ENCODE results near the gene NT5C1A. TPM values are rescaled to one million over a fixed set of nuclear protein-coding genes. Genes with fewer than 3 reads are reported as not detected.

The NT5C1A gene
- total RNA-seq, 1 experiment from 2014 or later = not detected

GRCh38 chr1:39684313-39684664 lies 12.4 kb upstream of the NT5C1A start:
- H3K18ac ChIP-seq (ENCODE audit: insufficient read length, low read depth, low read length) = no peak overlapping the region
- H3K27ac Mint-ChIP-seq = no peak overlapping the region
- no peak overlapping the region for H3K4me3 Mint-ChIP-seq
- no peak overlapping the region for H3K56ac ChIP-seq (ENCODE audit: insufficient read length, low read depth, low read length)
- H2BK12ac ChIP-seq (ENCODE audit: insufficient read length, low read depth, low read length) = no peak overlapping the region
- no peaks in the 10 kb centered on the region for H3K9me3 ChIP-seq (ENCODE audit: control insufficient read depth, low read depth, low read length)
- H3K9me3 Mint-ChIP-seq = peaks cover 0 to 2% of the 10 kb centered on the region in 2 experiments; a peak in 3 of 5 replicates
- H3K27me3 Mint-ChIP-seq (ENCODE audit: low read depth) = peaks cover 99% of the 10 kb centered on the region
- no peaks in the 10 kb centered on the region for H4K20me1 ChIP-seq (ENCODE audit: control insufficient read depth, insufficient read depth, insufficient read length)
- H3K4me1 ChIP-seq (ENCODE audit: insufficient read depth, low read length) = no peaks in the 10 kb centered on the region
- H3K4ac ChIP-seq (ENCODE audit: low read depth, low read length) = no peak overlapping the region
- no peak overlapping the region for H2BK5ac ChIP-seq (ENCODE audit: insufficient read length, low read length)
- H2AK5ac ChIP-seq (ENCODE audit: insufficient read length, low read length) = no peak overlapping the region
- H3K4me2 ChIP-seq (ENCODE audit: insufficient read depth, insufficient read length, low read length) = no peak overlapping the region
- H3K9ac ChIP-seq (ENCODE audit: extremely low read depth, insufficient read length, low read length) = no peak overlapping the region
- no peak for DNase-seq
- no peak overlapping the region for H2AFZ ChIP-seq (ENCODE audit: low read length)
- WGBS (ENCODE audit: extremely low coverage, insufficient read length, low lambda C conversion rate) = no CpG with 5 or more reads among the region's 13 CpGs
- H4K5ac ChIP-seq (ENCODE audit: insufficient read length, low read depth, low read length) = no peak overlapping the region
- no peak overlapping the region for H3K27ac ChIP-seq (ENCODE audit: insufficient read length, low read depth, low read length)
- H3K79me1 ChIP-seq (ENCODE audit: insufficient read depth, low read depth, low read length, poor library complexity, severe bottlenecking) = no peaks in the 10 kb centered on the region
- no peaks in the 10 kb centered on the region for H3K23me2 ChIP-seq (ENCODE audit: insufficient read length, low read depth, low read length, poor library complexity, severe bottlenecking)
- H3K27me3 ChIP-seq (ENCODE audit: insufficient read depth, low read length) = peaks cover 88% of the 10 kb centered on the region
- no peak overlapping the region for H3K14ac ChIP-seq (ENCODE audit: insufficient read depth, low read length)
- H3K36me3 Mint-ChIP-seq (ENCODE audit: insufficient read depth in 1 of 3, low read depth in 3 of 3) = no peaks in the 10 kb centered on the region
- H3K4me1 Mint-ChIP-seq = no peaks in the 10 kb centered on the region
- no peak overlapping the region for H3K23ac ChIP-seq (ENCODE audit: insufficient read length, low read depth, low read length)
- H2BK15ac ChIP-seq (ENCODE audit: low read depth, low read length) = no peak overlapping the region
- H3T11ph ChIP-seq (ENCODE audit: low read length) = no peak overlapping the region
- H3K79me2 ChIP-seq (ENCODE audit: insufficient read depth, low read length) = no peaks in the 10 kb centered on the region
- H4K8ac ChIP-seq (replicated peaks; ENCODE audit: insufficient read length, low read depth, low read length) = no peak overlapping the region
- H4K91ac ChIP-seq (ENCODE audit: insufficient read length, low read depth, low read length) = no peak overlapping the region
- no peak overlapping the region for H2BK120ac ChIP-seq (ENCODE audit: low read depth, low read length, poor library complexity, severe bottlenecking)
- no peak for TF ChIP-seq CTCF (conservative IDR thresholded peaks at IDR 0.05)
- H2BK20ac ChIP-seq (ENCODE audit: low read depth, low read length, poor library complexity, severe bottlenecking) = no peak overlapping the region
